HepG2 (cell line): Measurements from ENCODE around the gene CBX2. TPM values are rescaled to one million over a fixed set of nuclear protein-coding genes. Genes with fewer than 3 reads are reported as not detected.

Experiments
- AGO2 ChIP-seq: fragments of 200-400 bp; formaldehyde crosslinking; optimal IDR thresholded peaks from 2 replicates; pipeline ENCODE3; 2017; ENCODE audit warnings: mild to moderate bottlenecking, low read depth, low read length, moderate library complexity
- DR1 ChIP-seq: sonication (generic); formaldehyde crosslinking; IDR thresholded peaks from 2 replicates; pipeline ENCODE4 v1.8.0; 2021; ENCODE audit warnings: mild to moderate bottlenecking, missing genetic modification reagents, inconsistent platforms
- FOXA3 ChIP-seq: IDR thresholded peaks from 2 replicates; pipeline ENCODE4 v1.6.1; 2016; ENCODE audit warnings: missing genetic modification reagents, missing compliant biosample characterization
- HHEX ChIP-seq: IDR thresholded peaks from 2 replicates; pipeline ENCODE4 v1.6.1; 2016; ENCODE audit warnings: control low read depth
- HOMEZ ChIP-seq: IDR thresholded peaks from 2 replicates; pipeline ENCODE4 v1.6.1; 2016; ENCODE audit warnings: low read depth
- HOXA9 ChIP-seq: sonication (generic); formaldehyde crosslinking; IDR thresholded peaks from 2 replicates; pipeline ENCODE4 v1.8.1; 2022; ENCODE audit warnings: missing genetic modification reagents, mild to moderate bottlenecking, moderate library complexity, borderline replicate concordance
- JUNB ChIP-seq: sonication (generic); formaldehyde crosslinking; IDR thresholded peaks from 2 replicates; pipeline ENCODE4 v1.8.0; 2022; ENCODE audit warnings: missing genetic modification reagents, mild to moderate bottlenecking, borderline replicate concordance
- ZBTB20 ChIP-seq: sonication (generic); formaldehyde crosslinking; IDR thresholded peaks from 2 replicates; pipeline ENCODE4 v1.8.1; 2023; ENCODE audit warnings: missing genetic modification reagents, low read depth, mild to moderate bottlenecking, borderline replicate concordance
- ZFP82 ChIP-seq: sonication (generic); formaldehyde crosslinking; IDR thresholded peaks from 2 replicates; pipeline ENCODE4 v1.5.1; 2020; ENCODE audit warnings: mild to moderate bottlenecking, missing genetic modification reagents, borderline replicate concordance
- ZNF225 ChIP-seq: sonication (generic); formaldehyde crosslinking; IDR thresholded peaks from 2 replicates; pipeline ENCODE4 v1.4.0; 2020; ENCODE audit warnings: mild to moderate bottlenecking, missing genetic modification reagents
- ZNF451 ChIP-seq: sonication (generic); formaldehyde crosslinking; IDR thresholded peaks from 2 replicates; pipeline ENCODE4 v1.5.0; 2020; ENCODE audit warnings: mild to moderate bottlenecking, missing genetic modification reagents
- ZNF510 ChIP-seq: sonication (generic); formaldehyde crosslinking; IDR thresholded peaks from 2 replicates; pipeline ENCODE4 v1.4.0; 2020; ENCODE audit warnings: low read depth, mild to moderate bottlenecking, missing genetic modification reagents
- ZNF562 ChIP-seq: sonication (generic); formaldehyde crosslinking; IDR thresholded peaks from 2 replicates; pipeline ENCODE4 v1.8.0; 2022; ENCODE audit warnings: missing genetic modification reagents, borderline replicate concordance
- ZNF7 ChIP-seq: IDR thresholded peaks from 2 replicates; pipeline ENCODE4 v1.6.1; 2016; ENCODE audit warnings: missing biosample characterization, missing genetic modification reagents
- ZNF713 ChIP-seq: sonication (generic); formaldehyde crosslinking; IDR thresholded peaks from 2 replicates; pipeline ENCODE4 v1.4.0; 2020; ENCODE audit warnings: mild to moderate bottlenecking, missing genetic modification reagents
- ZNF747 ChIP-seq: sonication (generic); formaldehyde crosslinking; IDR thresholded peaks from 2 replicates; pipeline ENCODE4 v1.8.1; 2023; ENCODE audit warnings: missing genetic modification reagents, mild to moderate bottlenecking, borderline replicate concordance
- polyA plus RNA-seq, 8 experiments: library from polyadenylated mRNA; depleted of rRNA in 3 of 8; stranded (reverse) in 7 of 8; unstranded in 1 of 8; fragments of >200 nt; fragmentation: Illumina TruSeq in 4 of 8; extraction: Trizol in 4 of 8; gene quantifications; 2 replicates each; pipeline versions ENCODE4 v1.2.1 to v1.2.3, GENCODE V29; 2011 to 2016; ENCODE audit warnings: low read depth in 4 of 8, missing spikeins in 1 of 8, mixed read lengths in 1 of 8; ENCODE audit not compliant: insufficient read depth in 1 of 8
- total RNA-seq, 5 experiments: library from RNA; depleted of rRNA; stranded (reverse); fragments of >200 nt; fragmentation: Illumina TruSeq; extraction: Trizol; gene quantifications; 2 replicates each; pipeline ENCODE4 v1.2.3, GENCODE V29; 2016; ENCODE audit warnings: low read depth in 1 of 5
- TF ChIP-seq, protein P1 (sequence below): sonication (generic); formaldehyde crosslinking; IDR thresholded peaks from 2 replicates; pipeline ENCODE4 v1.5.1; 2020; ENCODE audit warnings: mild to moderate bottlenecking, missing genetic modification reagents, borderline replicate concordance
- TF ChIP-seq, protein P2 (sequence below): sonication (generic); formaldehyde crosslinking; IDR thresholded peaks from 2 replicates; pipeline ENCODE4 v1.5.1; 2020; ENCODE audit warnings: mild to moderate bottlenecking, missing genetic modification reagents
- TF ChIP-seq, protein P3 (sequence below): sonication (generic); formaldehyde crosslinking; conservative IDR thresholded peaks from 2 replicates; pipeline ENCODE4 v1.4.0; 2020; ENCODE audit warnings: missing genetic modification reagents
- TF ChIP-seq, protein P4 (sequence below): sonication (generic); formaldehyde crosslinking; IDR thresholded peaks from 2 replicates; pipeline ENCODE4 v1.9.0; 2021; ENCODE audit warnings: missing genetic modification reagents, mild to moderate bottlenecking, borderline replicate concordance

Gene CBX2
- total and polyA plus RNA-seq, 2 of the 13 experiments (the other 11 are each of a cell fraction or from before 2014, with no cell fraction given): 14.5 to 31.1 TPM

- TF ChIP-seq, protein P1, sequence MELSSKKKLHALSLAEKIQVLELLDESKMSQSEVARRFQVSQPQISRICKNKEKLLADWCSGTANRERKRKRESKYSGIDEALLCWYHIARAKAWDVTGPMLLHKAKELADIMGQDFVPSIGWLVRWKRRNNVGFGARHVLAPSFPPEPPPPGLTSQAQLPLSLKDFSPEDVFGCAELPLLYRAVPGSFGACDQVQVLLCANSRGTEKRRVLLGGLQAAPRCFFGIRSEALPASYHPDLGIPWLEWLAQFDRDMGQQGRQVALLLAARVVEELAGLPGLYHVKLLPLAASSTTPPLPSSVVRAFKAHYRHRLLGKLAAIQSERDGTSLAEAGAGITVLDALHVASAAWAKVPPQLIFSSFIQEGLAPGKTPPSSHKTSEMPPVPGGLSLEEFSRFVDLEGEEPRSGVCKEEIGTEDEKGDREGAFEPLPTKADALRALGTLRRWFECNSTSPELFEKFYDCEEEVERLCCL (CRISPR knock-in tag): peak; percentile 91
- TF ChIP-seq, protein P2, sequence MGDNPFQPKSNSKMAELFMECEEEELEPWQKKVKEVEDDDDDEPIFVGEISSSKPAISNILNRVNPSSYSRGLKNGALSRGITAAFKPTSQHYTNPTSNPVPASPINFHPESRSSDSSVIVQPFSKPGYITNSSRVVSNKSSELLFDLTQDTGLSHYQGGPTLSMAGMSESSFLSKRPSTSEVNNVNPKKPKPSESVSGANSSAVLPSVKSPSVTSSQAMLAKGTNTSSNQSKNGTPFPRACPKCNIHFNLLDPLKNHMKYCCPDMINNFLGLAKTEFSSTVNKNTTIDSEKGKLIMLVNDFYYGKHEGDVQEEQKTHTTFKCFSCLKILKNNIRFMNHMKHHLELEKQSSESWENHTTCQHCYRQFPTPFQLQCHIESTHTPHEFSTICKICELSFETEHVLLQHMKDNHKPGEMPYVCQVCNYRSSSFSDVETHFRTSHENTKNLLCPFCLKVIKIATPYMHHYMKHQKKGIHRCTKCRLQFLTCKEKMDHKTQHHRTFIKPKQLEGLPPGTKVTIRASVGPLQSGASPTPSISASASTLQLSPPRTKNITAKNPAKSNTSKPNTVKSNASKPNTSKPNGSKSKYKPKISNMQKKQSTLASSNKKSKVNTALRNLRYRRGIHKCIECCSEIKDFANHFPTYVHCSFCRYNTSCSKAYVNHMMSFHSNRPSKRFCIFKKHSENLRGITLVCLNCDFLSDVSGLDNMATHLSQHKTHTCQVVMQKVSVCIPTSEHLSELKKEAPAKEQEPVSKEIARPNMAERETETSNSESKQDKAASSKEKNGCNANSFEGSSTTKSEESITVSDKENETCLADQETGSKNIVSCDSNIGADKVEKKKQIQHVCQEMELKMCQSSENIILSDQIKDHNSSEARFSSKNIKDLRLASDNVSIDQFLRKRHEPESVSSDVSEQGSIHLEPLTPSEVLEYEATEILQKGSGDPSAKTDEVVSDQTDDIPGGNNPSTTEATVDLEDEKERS (CRISPR knock-in tag): peak; percentile 80; the same call in 1 of the 2 replicates
- TF ChIP-seq ZNF225 (CRISPR knock-in tag) (peak; percentile 85), ZNF451 (peak; percentile 99), ZBTB20 (CRISPR knock-in tag) (peak; percentile 90; the same call in 1 of the 2 replicates), HHEX (CRISPR knock-in tag) (no peak), ZFP82 (CRISPR knock-in tag) (0 out of 2 replicates have a peak, but pooled peaks have one; percentile 74), ZNF510 (CRISPR knock-in tag) (peak; percentile 98), ZNF562 (CRISPR knock-in tag) (no peak), ZNF747 (peak; percentile 89; the same call in 1 of the 2 replicates), AGO2 (no peak), ZNF7 (no peak), ZNF713 (no peak; the same call in 1 of the 2 replicates), DR1 (CRISPR knock-in tag) (peak; percentile 41; the same call in 1 of the 2 replicates), JUNB (CRISPR knock-in tag) (no peak), HOXA9 (CRISPR knock-in tag) (peak; percentile 74), FOXA3 (CRISPR knock-in tag) (peak; percentile 77), HOMEZ (CRISPR knock-in tag) (peak; percentile 69)
- TF ChIP-seq, protein P3, sequence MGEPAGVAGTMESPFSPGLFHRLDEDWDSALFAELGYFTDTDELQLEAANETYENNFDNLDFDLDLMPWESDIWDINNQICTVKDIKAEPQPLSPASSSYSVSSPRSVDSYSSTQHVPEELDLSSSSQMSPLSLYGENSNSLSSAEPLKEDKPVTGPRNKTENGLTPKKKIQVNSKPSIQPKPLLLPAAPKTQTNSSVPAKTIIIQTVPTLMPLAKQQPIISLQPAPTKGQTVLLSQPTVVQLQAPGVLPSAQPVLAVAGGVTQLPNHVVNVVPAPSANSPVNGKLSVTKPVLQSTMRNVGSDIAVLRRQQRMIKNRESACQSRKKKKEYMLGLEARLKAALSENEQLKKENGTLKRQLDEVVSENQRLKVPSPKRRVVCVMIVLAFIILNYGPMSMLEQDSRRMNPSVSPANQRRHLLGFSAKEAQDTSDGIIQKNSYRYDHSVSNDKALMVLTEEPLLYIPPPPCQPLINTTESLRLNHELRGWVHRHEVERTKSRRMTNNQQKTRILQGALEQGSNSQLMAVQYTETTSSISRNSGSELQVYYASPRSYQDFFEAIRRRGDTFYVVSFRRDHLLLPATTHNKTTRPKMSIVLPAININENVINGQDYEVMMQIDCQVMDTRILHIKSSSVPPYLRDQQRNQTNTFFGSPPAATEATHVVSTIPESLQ (CRISPR knock-in tag): no peak
- TF ChIP-seq, protein P4, sequence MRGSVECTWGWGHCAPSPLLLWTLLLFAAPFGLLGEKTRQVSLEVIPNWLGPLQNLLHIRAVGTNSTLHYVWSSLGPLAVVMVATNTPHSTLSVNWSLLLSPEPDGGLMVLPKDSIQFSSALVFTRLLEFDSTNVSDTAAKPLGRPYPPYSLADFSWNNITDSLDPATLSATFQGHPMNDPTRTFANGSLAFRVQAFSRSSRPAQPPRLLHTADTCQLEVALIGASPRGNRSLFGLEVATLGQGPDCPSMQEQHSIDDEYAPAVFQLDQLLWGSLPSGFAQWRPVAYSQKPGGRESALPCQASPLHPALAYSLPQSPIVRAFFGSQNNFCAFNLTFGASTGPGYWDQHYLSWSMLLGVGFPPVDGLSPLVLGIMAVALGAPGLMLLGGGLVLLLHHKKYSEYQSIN (CRISPR knock-in tag): no peak
Measured at GRCh38 chr17:79760197-79760906, 17.6 kb upstream of the CBX2 start (continued).
